HepG2 (cell line): ENCODE measurements around the gene ARMH1. TPM values are rescaled to one million over a fixed set of nuclear protein-coding genes. Genes with fewer than 3 reads are reported as not detected.

Experiments
- CAMTA2 ChIP-seq: sonication (generic); formaldehyde crosslinking; IDR thresholded peaks from 2 replicates; pipeline ENCODE4 v1.4.0; 2020; ENCODE audit warnings: mild to moderate bottlenecking, missing genetic modification reagents, borderline replicate concordance
- CBFB ChIP-seq: sonication (generic); formaldehyde crosslinking; IDR thresholded peaks from 2 replicates; pipeline ENCODE4 v1.4.0; 2020; ENCODE audit warnings: missing genetic modification reagents
- CREM ChIP-seq, 2 experiments: sonication (generic) in 1 of 2; formaldehyde crosslinking in 1 of 2; IDR thresholded peaks; 2 replicates each; pipeline versions ENCODE4 v1.4.0 to v1.6.1; 2016 to 2020; ENCODE audit warnings: antibody characterized with exemption in 1 of 2, mild to moderate bottlenecking in 1 of 2, missing genetic modification reagents in 1 of 2
- DMTF1 ChIP-seq: sonication (generic); formaldehyde crosslinking; IDR thresholded peaks from 2 replicates; pipeline ENCODE4 v1.4.0; 2020; ENCODE audit warnings: mild to moderate bottlenecking, missing genetic modification reagents
- EED ChIP-seq: sonication (generic); formaldehyde crosslinking; IDR thresholded peaks from 2 replicates; pipeline ENCODE4 v1.5.0; 2020; ENCODE audit warnings: mild to moderate bottlenecking, missing genetic modification reagents
- ETV5 ChIP-seq: IDR thresholded peaks from 2 replicates; pipeline ENCODE4 v1.6.1; 2018; ENCODE audit warnings: missing biosample characterization, missing genetic modification reagents, inconsistent platforms, borderline replicate concordance
- IRF2 ChIP-seq: IDR thresholded peaks from 2 replicates; pipeline ENCODE4 v1.6.1; 2018; ENCODE audit warnings: missing genetic modification reagents, missing compliant biosample characterization
- KDM6A ChIP-seq: IDR thresholded peaks from 2 replicates; pipeline ENCODE4 v1.6.1; 2016; ENCODE audit warnings: low read depth
- MTA1 ChIP-seq: sonication (generic); formaldehyde crosslinking; IDR thresholded peaks from 2 replicates; pipeline ENCODE4 v1.4.0; 2020; ENCODE audit warnings: missing genetic modification reagents, mild to moderate bottlenecking, borderline replicate concordance
- NR2F6 ChIP-seq, 2 experiments: IDR thresholded peaks; 2 replicates each; pipeline ENCODE4 v1.6.1; 2016; ENCODE audit warnings: antibody characterized with exemption in 1 of 2, mild to moderate bottlenecking in 1 of 2
- PHF8 ChIP-seq: sonication (generic); formaldehyde crosslinking; IDR thresholded peaks from 2 replicates; pipeline ENCODE4 v1.5.0; 2020; ENCODE audit warnings: missing genetic modification reagents
- PRDM15 ChIP-seq: sonication (generic); formaldehyde crosslinking; IDR thresholded peaks from 2 replicates; pipeline ENCODE4 v1.4.0; 2020; ENCODE audit warnings: missing genetic modification reagents
- RARA ChIP-seq: IDR thresholded peaks from 2 replicates; pipeline ENCODE4 v1.6.1; 2016; ENCODE audit warnings: missing genetic modification reagents, missing compliant biosample characterization
- TARDBP ChIP-seq: sonication (generic); formaldehyde crosslinking; IDR thresholded peaks from 2 replicates; pipeline ENCODE4 v1.8.0; 2022; ENCODE audit warnings: mild to moderate bottlenecking, missing genetic modification reagents
- ZFP37 ChIP-seq: sonication (generic); formaldehyde crosslinking; IDR thresholded peaks from 2 replicates; pipeline ENCODE4 v1.4.0; 2020; ENCODE audit warnings: missing genetic modification reagents, borderline replicate concordance
- ZMAT3 ChIP-seq: sonication (generic); formaldehyde crosslinking; conservative IDR thresholded peaks from 2 replicates; pipeline ENCODE4 v1.7.0; 2021; ENCODE audit warnings: missing genetic modification reagents
- ZNF160 ChIP-seq: sonication (generic); formaldehyde crosslinking; IDR thresholded peaks from 2 replicates; pipeline ENCODE4 v1.8.0; 2022; ENCODE audit warnings: mild to moderate bottlenecking, inconsistent platforms, missing genetic modification reagents
- ZNF33A ChIP-seq: sonication (generic); formaldehyde crosslinking; IDR thresholded peaks from 2 replicates; pipeline ENCODE4 v1.5.1; 2020; ENCODE audit warnings: missing genetic modification reagents, mild to moderate bottlenecking, moderate library complexity, borderline replicate concordance
- ZNF615 ChIP-seq: sonication (generic); formaldehyde crosslinking; IDR thresholded peaks from 2 replicates; pipeline ENCODE4 v1.5.0; 2020; ENCODE audit warnings: mild to moderate bottlenecking, missing genetic modification reagents, borderline replicate concordance
- polyA plus RNA-seq, 8 experiments: library from polyadenylated mRNA; depleted of rRNA in 3 of 8; stranded (reverse) in 7 of 8; unstranded in 1 of 8; fragments of >200 nt; fragmentation: Illumina TruSeq in 4 of 8; extraction: Trizol in 4 of 8; gene quantifications; 2 replicates each; pipeline versions ENCODE4 v1.2.1 to v1.2.3, GENCODE V29; 2011 to 2016; ENCODE audit warnings: low read depth in 4 of 8, missing spikeins in 1 of 8, mixed read lengths in 1 of 8; ENCODE audit not compliant: insufficient read depth in 1 of 8
- total RNA-seq, 5 experiments: library from RNA; depleted of rRNA; stranded (reverse); fragments of >200 nt; fragmentation: Illumina TruSeq; extraction: Trizol; gene quantifications; 2 replicates each; pipeline ENCODE4 v1.2.3, GENCODE V29; 2016; ENCODE audit warnings: low read depth in 1 of 5
- TF ChIP-seq, protein P1 (sequence below): sonication (generic); formaldehyde crosslinking; IDR thresholded peaks from 2 replicates; pipeline ENCODE4 v1.4.0; 2020; ENCODE audit warnings: missing genetic modification reagents
- TF ChIP-seq, protein P2 (sequence below): sonication (generic); formaldehyde crosslinking; IDR thresholded peaks from 2 replicates; pipeline ENCODE4 v1.4.0; 2020; ENCODE audit warnings: mild to moderate bottlenecking, missing genetic modification reagents

Gene ARMH1
- total and polyA plus RNA-seq, 2 of the 13 experiments (the other 11 are each of a cell fraction or from before 2014, with no cell fraction given) = 0.69 TPM; not detected in 1

DNA sequence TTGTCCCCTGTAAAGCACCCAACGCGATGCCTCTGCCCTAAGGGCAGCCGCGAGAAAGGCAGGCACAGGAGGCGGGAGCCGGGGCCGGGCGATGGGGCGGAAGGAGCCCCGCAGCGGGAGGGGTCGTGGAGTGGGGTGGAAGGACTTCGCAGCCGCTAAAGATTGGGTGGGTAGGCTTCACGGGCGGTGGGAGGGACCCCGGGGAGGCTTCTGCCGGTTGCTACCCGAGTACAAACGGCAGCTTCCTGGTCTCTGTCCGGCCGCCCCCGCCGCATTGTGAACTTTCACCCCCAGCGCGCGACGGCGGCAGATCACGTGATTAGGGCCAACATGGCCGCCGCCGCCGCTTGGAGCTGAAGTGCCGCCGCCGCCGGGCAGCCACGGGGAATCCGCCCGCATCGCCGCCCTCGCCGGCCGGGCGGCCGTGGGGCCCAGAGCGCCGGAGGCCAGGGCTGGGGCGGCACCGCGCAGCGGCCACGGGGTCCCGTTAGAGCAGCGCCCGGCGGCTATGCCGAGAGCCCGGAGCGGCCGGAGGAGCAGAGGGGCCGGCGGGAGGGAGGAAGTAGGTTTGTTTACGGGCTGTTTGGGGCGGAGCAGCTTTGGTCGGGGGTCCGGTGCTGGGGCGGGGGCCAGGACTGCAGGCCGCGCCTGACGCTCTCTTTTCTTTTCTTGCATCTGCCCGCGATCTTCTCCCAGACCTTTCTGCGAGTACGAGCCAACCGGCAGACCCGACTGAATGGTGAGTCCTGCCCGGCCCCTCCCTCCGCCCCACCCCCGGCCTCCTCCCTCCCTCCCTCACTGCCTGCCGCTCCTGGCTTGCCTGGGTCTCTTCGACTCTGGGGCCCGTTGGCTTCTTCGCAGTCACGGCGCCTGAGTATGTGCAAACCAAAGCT, 42.6 kb upstream of the ARMH1 start (continued):
- 0 out of 2 replicates have a peak, but pooled peaks have one; percentile 52 for TF ChIP-seq ZMAT3
- 0 out of 2 replicates have a peak, but pooled peaks have one; percentile 27 for TF ChIP-seq CAMTA2
- TF ChIP-seq TARDBP = no peak
- TF ChIP-seq MTA1 (CRISPR knock-in tag) = peak; percentile 74; the same call in 1 of the 2 replicates
- TF ChIP-seq, protein P1, sequence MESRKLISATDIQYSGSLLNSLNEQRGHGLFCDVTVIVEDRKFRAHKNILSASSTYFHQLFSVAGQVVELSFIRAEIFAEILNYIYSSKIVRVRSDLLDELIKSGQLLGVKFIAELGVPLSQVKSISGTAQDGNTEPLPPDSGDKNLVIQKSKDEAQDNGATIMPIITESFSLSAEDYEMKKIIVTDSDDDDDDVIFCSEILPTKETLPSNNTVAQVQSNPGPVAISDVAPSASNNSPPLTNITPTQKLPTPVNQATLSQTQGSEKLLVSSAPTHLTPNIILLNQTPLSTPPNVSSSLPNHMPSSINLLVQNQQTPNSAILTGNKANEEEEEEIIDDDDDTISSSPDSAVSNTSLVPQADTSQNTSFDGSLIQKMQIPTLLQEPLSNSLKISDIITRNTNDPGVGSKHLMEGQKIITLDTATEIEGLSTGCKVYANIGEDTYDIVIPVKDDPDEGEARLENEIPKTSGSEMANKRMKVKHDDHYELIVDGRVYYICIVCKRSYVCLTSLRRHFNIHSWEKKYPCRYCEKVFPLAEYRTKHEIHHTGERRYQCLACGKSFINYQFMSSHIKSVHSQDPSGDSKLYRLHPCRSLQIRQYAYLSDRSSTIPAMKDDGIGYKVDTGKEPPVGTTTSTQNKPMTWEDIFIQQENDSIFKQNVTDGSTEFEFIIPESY (CRISPR knock-in tag) = peak; percentile 47
- no peak for TF ChIP-seq ZFP37 (CRISPR knock-in tag)
- TF ChIP-seq PRDM15 = no peak
- TF ChIP-seq IRF2 (CRISPR knock-in tag) = no peak
- no peak for TF ChIP-seq ZNF615 (CRISPR knock-in tag)
- TF ChIP-seq RARA (CRISPR knock-in tag) = peak; percentile 51; the same call in 1 of the 2 replicates
- no peak for TF ChIP-seq CREM (IDR thresholded peaks at IDR 0.05)
- no peak for TF ChIP-seq CREM (CRISPR knock-in tag; IDR thresholded peaks at IDR 0.05)
- TF ChIP-seq, protein P2, sequence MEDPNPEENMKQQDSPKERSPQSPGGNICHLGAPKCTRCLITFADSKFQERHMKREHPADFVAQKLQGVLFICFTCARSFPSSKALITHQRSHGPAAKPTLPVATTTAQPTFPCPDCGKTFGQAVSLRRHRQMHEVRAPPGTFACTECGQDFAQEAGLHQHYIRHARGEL (CRISPR knock-in tag) = no peak
- TF ChIP-seq DMTF1 (CRISPR knock-in tag) = no peak
- peak; percentile 77; the same call in 1 of the 2 replicates for TF ChIP-seq ZNF160 (CRISPR knock-in tag)
- TF ChIP-seq EED (CRISPR knock-in tag) = peak; percentile 74; the same call in 1 of the 2 replicates
- no peak for TF ChIP-seq KDM6A (CRISPR knock-in tag)
- TF ChIP-seq ETV5 (CRISPR knock-in tag) = peak; percentile 52
- TF ChIP-seq CBFB (CRISPR knock-in tag) = no peak
- peak; percentile 73 for TF ChIP-seq PHF8
- TF ChIP-seq NR2F6 (IDR thresholded peaks at IDR 0.05) = 0 out of 2 replicates have a peak, but pooled peaks have one; percentile 14
- TF ChIP-seq NR2F6 (CRISPR knock-in tag; IDR thresholded peaks at IDR 0.05) = peak; percentile 70; the same call in 1 of the 2 replicates
- TF ChIP-seq ZNF33A (CRISPR knock-in tag) = no peak
